LoVo (cell line): ENCODE measurements around the gene ZNF287.

ENCODE experiments used
- DNase-seq: peaks from one replicate; pipeline ENCODE4 v3.0.0-alpha.2; 2016; ENCODE audit warnings: low spot score

The ZNF287 gene

GRCh38 chr17:16516594-16517051, 52.4 kb downstream of the ZNF287 start:
- DNase-seq, result peak; percentile 40

- no peak for DNase-seq
These were observed 53.1 kb downstream of the ZNF287 start for GRCh38 chr17:16515933-16516332.

DNA sequence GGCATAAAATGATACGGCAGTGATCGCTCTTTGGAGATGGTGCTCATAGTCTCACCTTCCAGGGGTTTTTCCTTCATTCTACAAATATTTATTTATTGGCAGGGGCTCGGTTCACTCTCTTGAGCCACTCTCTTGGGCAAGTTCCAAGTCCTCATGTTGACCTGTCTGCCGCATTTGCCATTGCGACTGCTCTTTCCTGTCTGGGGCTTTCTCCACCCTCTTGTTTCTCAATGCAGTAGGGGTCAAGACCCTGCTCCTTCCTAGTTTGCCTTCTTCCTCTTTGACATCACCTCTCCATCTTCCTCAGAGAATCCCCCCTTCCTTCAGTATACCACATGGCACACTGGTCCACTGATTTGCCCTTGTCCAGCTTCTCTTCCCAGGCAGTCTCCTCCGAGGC, 55.1 kb downstream of the ZNF287 start:
- DNase-seq, result no peak

GRCh38 chr17:16512011-16512410, 57.0 kb downstream of the ZNF287 start:
- no peak for DNase-seq

DNA sequence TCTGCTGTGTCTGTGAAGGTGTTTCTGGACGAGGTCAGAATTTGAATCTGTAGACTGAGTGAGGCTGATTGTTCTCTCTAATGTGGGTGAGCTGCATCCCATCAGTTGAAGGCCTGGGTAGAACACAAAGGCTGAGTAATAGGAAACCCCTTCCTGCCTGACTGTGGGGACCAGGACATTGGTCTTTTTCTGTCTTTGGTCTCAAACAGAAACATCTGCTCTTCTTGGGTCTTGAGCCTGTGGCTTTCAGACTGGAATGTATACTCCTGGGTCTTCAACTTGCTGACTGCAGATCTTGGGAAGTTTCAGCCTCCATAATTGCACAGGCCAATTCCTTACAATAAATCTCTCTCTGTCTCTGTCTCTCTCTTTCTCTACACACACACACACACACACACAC, 57.4 kb downstream of the ZNF287 start:
- DNase-seq, result no peak

DNA sequence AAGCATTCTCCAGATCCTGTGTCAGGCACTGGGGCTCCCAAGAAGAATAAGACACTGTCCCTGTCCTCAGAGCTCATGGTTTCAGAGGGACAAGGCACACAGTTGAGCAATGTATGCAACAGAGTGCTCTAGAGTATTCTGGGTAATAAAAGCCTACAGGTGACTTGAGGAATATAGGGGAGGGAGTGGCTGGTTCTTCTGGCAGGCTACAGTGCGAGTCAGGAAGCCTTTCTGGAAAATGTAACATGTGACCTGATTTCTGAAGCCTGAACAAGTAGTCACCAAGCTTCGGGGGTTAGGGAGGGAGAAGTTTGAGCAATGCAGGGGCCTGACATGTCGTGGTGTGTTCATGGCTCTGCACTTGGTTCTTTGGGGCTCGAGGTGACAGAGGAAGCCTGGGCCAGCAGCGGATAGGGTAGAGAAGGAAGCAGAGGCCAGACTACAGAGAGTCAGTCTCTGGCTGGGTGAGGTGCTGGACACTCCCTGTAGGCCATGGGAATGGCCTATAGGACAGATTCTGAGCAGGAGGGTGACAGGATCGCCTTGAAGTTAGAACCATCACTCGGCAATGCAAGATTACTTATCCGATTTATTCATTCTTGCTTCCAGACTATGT, 61.0 kb downstream of the ZNF287 start:
- DNase-seq, result peak; percentile 22

DNA sequence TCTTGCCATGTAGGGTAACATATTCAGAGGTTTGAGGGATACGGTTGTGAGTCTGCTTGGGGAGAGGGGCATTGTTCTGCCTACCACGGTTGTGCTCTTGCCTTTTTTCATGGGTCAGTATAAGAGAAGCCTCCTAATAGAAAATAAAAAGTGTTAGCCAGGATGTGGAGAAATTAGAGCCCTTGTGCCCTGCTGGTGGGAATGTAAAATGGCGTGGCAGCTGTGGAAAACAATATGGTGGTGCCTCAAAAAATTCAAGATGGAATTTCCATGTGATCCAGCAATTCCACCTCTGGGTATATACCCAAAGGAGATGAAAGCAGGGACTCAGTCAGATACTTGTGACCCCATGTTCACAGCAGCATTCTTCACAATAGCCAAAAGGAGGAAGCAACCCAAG, 62.8 kb downstream of the ZNF287 start:
- no peak for DNase-seq

DNA sequence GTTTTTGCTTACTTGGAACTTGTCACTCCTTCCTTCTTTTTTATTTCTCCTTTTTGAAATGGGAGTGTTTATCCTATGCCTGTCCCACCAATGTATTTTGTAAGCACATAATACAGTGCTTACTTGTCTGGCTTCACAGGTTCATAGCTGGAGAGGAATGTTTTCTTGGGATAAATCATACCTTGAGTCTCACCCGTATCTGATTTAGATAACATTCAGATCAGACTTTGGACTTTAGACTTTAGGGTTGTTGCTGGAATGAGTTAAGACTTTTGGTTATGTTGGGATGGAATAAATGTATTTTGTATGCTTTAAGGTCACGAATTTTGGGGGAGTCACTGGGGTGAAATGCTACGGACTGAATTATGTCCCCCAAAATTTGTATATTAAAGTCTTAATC, 64.0 kb downstream of the ZNF287 start:
- peak; percentile 46 for DNase-seq
